GM12878 (cell line): ENCODE data around the gene DNAH8.

ENCODE experiments used
- ASH2L ChIP-seq: fragments of 300-600, 200-600 bp; sonication (generic); IDR thresholded peaks from 2 replicates; pipeline ENCODE4 v1.6.1; 2017; ENCODE audit warnings: low read depth, mild to moderate bottlenecking, borderline replicate concordance
- CREB1 ChIP-seq: IDR thresholded peaks from 2 replicates; pipeline ENCODE4 v1.6.1; 2012; ENCODE audit warnings: low read depth, mild to moderate bottlenecking, inconsistent platforms
- CTCF ChIP-seq, 3 experiments: IDR thresholded peaks in 2 of 3; conservative IDR thresholded peaks in 1 of 3; 2 replicates each; pipeline ENCODE4 v1.5.1; 2011; ENCODE audit warnings: low read depth in 3 of 3, low read length in 3 of 3, mild to moderate bottlenecking in 3 of 3, control low read depth in 2 of 3, moderate library complexity in 2 of 3, inconsistent platforms in 1 of 3, mixed read lengths in 1 of 3; ENCODE audit not compliant: control insufficient read depth in 2 of 3, insufficient read depth in 1 of 3; ENCODE audit errors: extremely low read depth in 1 of 3
- HDAC6 ChIP-seq: fragments of 200-600 bp; sonication (generic); IDR thresholded peaks from one replicate; pipeline ENCODE4 v1.8.0; 2017; ENCODE audit warnings: antibody characterized with exemption; ENCODE audit not compliant: unreplicated experiment

- TF ChIP-seq CTCF (IDR thresholded peaks at IDR 0.05 in 2 of 3, conservative IDR thresholded peaks at IDR 0.05 in 1 of 3; ENCODE audit: control insufficient read depth in 2 of 3, extremely low read depth in 1 of 3, insufficient read depth in 1 of 3, low read depth in 3 of 3, low read length in 3 of 3) (no peak), HDAC6 (no peak), CREB1 (no peak), ASH2L (no peak)
Observed at GRCh38 chr6:38728203-38728602, 13.1 kb downstream of the DNAH8 start.
